Skeletal muscle satellite cell (primary cell): ENCODE measurements around the gene SCIMP. TPM values are rescaled to one million over a fixed set of nuclear protein-coding genes. Genes with fewer than 3 reads are reported as not detected.
A peak's percentile ranks its signal among the peaks of the same experiment; 100 is the strongest.

Experiments
- H3K27me3 ChIP-seq: 2 replicates; pipeline ENCODE4 v1.7.0; 2013; ENCODE audit warnings: low read length; ENCODE audit not compliant: control insufficient read depth, insufficient read depth
- H3K36me3 ChIP-seq: 2 replicates; pipeline ENCODE4 v1.7.0; 2013; ENCODE audit warnings: mild to moderate bottlenecking, control low read depth, low read length; ENCODE audit not compliant: insufficient read depth
- H3K4me1 ChIP-seq: 2 replicates; pipeline ENCODE4 v1.7.0; 2013; ENCODE audit warnings: low read length; ENCODE audit not compliant: control insufficient read depth, insufficient read depth
- H3K4me2 ChIP-seq: 2 replicates; pipeline ENCODE4 v1.7.0; 2013; ENCODE audit warnings: mild to moderate bottlenecking, low read length
- H3K4me3 ChIP-seq: 2 replicates; pipeline ENCODE4 v1.7.0; 2013; ENCODE audit warnings: low read length
- H3K9ac ChIP-seq: 2 replicates; pipeline ENCODE4 v1.7.0; 2013; ENCODE audit warnings: mild to moderate bottlenecking, low read depth, low read length, moderate library complexity
- H3K9me3 ChIP-seq: replicated peaks from 2 replicates; pipeline ENCODE4 v1.7.0; 2013; ENCODE audit warnings: mild to moderate bottlenecking, control low read depth, low read length
- total RNA-seq: library from RNA; depleted of rRNA; stranded (reverse); fragments of >200 nt; gene quantifications from 2 replicates; pipeline ENCODE4 v1.2.3, GENCODE V29; 2012; rRNA removed

The SCIMP gene
- total RNA-seq: not detected in 2 replicates

DNA sequence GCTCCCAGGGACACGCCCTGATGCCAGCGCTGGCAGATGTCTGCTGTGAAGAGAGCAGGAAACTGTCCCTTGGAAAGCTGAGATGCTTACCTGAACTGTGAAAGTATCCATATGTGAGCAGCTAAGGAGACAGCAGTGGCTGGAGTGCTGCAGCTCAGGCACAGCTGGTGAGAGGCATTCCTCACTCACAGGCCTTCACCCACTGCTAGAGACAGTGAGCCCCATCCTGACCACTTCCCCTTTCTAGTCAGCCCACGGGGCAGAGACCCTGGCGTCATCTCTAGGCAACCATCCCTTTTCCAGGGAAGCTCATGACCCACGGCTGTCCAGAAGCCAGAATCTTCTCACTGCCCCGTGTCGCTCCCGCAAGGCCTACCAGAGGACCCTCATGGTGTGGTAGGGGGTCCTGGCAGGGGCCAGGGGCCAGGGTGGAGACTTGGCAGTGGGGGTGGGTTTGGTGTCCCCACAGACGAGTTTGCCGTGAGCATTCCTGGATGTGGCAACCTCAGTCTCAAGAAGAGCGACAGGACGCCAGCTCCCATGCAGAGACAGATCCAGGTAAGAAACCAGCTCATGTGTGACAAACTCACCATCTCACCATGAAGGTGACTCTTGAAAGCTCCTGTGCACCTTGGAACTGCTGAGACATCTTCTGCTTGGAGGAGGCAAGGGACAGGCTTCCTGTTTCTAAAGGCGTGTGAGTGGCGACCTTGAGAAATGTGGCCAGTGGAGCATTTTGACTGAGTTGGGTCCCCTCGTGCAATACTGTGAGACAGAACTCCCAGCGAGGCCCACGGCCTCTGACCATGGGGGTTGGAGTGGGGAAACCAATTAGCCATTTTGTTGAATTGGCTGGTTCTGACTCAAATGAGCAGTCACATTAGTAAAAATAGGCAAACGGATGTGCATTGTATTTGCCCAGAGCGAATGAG is at the start of gene SCIMP:
TSS of gene SCIMP (minus strand) at position 216 of the 932 bp plus-strand sequence. CDS start at position 111, 105 bp downstream.
- no peak within 1 kb of the TSS for H3K9ac ChIP-seq
- H3K27me3 ChIP-seq: no peaks in the 10 kb centered on the region
- H3K4me2 ChIP-seq: no peak within 1 kb of the TSS
- H3K4me3 ChIP-seq: no peak within 1 kb of the TSS
- peaks cover 6% of the 10 kb centered on the region for H3K4me1 ChIP-seq
- no peaks in the 10 kb centered on the region for H3K36me3 ChIP-seq
- H3K9me3 ChIP-seq: no peaks in the 10 kb centered on the region

GRCh38 chr17:5283571-5284315 is 49.1 kb upstream of the SCIMP start:
- Histone ChIP-seq H3K9ac (peak overlapping the region; percentile 92), H3K27me3 (no peaks in the 10 kb centered on the region), H3K4me1 (peaks cover 19% of the 10 kb centered on the region), H3K36me3 (peaks cover 3% of the 10 kb centered on the region), H3K4me2 (peak overlapping the region; percentile 92), H3K9me3 (no peaks in the 10 kb centered on the region), H3K4me3 (peak overlapping the region; percentile 84)

GRCh38 chr17:5282642-5283217 is 48.1 kb upstream of the SCIMP start:
- H3K4me1 ChIP-seq: peaks cover 19% of the 10 kb centered on the region
- peaks cover 3% of the 10 kb centered on the region for H3K36me3 ChIP-seq
- H3K9ac ChIP-seq: peak overlapping the region; percentile 92
- H3K4me3 ChIP-seq: peak overlapping the region; percentile 84
- peak overlapping the region; percentile 92 for H3K4me2 ChIP-seq
- no peaks in the 10 kb centered on the region for H3K27me3 ChIP-seq
- no peaks in the 10 kb centered on the region for H3K9me3 ChIP-seq

DNA sequence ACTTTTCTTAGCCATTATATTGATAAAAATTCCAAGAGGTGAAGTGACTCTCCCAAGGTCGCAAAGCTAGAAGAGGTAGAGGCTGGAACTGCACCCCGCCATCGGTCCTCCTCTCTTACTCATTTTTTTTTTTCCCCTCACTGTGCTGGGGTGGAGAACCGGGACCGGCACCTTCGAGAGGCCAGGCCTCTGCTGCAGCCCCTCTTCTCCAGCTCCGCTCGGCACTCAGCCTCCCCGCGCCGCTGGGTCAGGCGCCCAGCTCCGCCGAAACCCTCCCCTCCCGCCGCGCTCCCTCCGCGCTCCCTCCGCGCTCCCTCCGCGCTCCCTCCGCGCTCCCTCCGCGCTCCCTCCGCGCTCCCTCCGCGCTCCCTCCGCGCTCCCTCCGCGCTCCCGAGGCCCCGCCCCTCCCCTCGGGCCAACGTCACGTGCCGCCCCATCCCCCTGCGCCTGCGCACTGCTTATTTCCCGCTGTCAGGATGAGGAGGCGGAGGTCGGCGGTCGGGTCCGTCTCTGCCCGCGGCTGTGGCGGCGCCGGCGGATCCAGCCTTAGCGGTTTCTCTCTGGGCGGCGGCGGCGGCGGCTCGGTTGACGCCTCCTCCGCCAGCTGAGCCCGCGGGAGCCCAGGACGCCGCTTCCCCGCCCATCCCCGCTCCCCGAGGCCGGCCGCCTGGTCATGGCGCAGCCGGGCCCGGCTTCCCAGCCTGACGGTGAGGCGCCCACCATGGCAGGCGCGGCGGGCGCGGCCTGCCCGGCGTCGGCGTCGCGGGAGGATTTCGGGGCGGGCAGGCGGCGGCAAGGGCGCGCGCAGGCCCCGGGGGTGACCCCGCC is 47.4 kb upstream of the SCIMP start, which contains the start of gene RABEP1:
TSS of gene RABEP1 (plus strand) at position 471 of the 828 bp plus-strand sequence. CDS start at position 674, 203 bp downstream.
- no peaks in the 10 kb centered on the region for H3K27me3 ChIP-seq

DNA sequence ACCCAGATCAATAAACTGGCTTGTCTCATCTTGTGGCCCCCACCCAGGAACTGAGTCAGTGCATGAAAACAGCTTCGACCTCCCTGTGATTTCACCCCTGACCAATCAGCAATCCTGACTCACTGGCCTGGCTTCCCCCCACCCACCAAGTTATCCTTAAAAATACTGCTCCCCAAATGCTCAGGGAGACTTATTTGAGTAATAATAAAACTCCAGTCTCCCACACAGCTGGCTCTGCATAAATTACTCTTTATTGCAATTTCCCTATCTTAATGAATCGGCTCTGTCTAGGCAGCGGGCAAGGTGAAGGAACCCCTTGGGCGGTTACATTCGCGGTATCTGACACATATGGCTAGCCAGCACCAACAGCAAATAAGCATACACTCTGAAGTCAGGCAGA is 37.7 kb upstream of the SCIMP start:
- H3K27me3 ChIP-seq: no peaks in the 10 kb centered on the region
- H3K4me3 ChIP-seq: no peak overlapping the region
- H3K9me3 ChIP-seq: no peaks in the 10 kb centered on the region
- H3K4me2 ChIP-seq: no peak overlapping the region
- H3K9ac ChIP-seq: no peak overlapping the region
- peaks cover 5% of the 10 kb centered on the region for H3K4me1 ChIP-seq
- H3K36me3 ChIP-seq: no peaks in the 10 kb centered on the region

More for the DNA sequence above, 47.4 kb upstream of the SCIMP start, which contains the start of gene RABEP1:
- no peaks in the 10 kb centered on the region for H3K9me3 ChIP-seq
- peaks cover 3% of the 10 kb centered on the region for H3K36me3 ChIP-seq
- peak within 1 kb of the TSS; percentile 92 for H3K4me2 ChIP-seq
- H3K4me1 ChIP-seq: peaks cover 19% of the 10 kb centered on the region
- H3K9ac ChIP-seq: peak within 1 kb of the TSS; percentile 92
- peak within 1 kb of the TSS; percentile 85 for H3K4me3 ChIP-seq

- no peak overlapping the region for H3K4me3 ChIP-seq
- no peaks in the 10 kb centered on the region for H3K36me3 ChIP-seq
- H3K4me2 ChIP-seq: no peak overlapping the region
- H3K9me3 ChIP-seq: no peaks in the 10 kb centered on the region
- no peaks in the 10 kb centered on the region for H3K27me3 ChIP-seq
- peaks cover 5% of the 10 kb centered on the region for H3K4me1 ChIP-seq
- H3K9ac ChIP-seq: no peak overlapping the region
Observed at GRCh38 chr17:5269241-5269960, 34.7 kb upstream of the SCIMP start.

- no peak overlapping the region for H3K4me3 ChIP-seq
- H3K36me3 ChIP-seq: no peaks in the 10 kb centered on the region
- no peak overlapping the region for H3K4me2 ChIP-seq
- H3K9ac ChIP-seq: no peak overlapping the region
- H3K27me3 ChIP-seq: no peaks in the 10 kb centered on the region
- H3K4me1 ChIP-seq: no peaks in the 10 kb centered on the region
- H3K9me3 ChIP-seq: no peaks in the 10 kb centered on the region
Observed at GRCh38 chr17:5264893-5265292, 30.2 kb upstream of the SCIMP start.

DNA sequence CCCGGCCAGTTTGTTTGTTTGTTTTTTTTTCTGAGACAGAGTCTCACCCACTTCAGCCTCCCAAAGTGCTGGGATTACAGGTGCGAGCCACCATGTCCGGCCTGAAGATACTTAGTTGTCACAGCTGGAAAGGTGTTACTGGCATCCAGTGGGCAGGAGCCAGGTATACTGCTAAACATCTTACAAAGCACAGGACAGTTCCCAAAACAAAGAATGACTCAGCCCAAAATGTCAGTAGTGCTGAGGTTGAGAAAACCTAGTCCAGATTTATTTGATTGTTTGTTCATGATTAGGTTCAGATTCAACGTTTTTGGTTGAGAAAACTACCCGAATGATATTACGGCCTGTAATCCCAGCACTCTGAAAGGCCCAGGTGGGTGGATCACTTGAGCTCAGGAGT is 28.8 kb upstream of the SCIMP start:
- Histone ChIP-seq H3K27me3 (no peaks in the 10 kb centered on the region), H3K36me3 (no peaks in the 10 kb centered on the region), H3K9ac (no peak overlapping the region), H3K4me2 (no peak overlapping the region), H3K4me3 (no peak overlapping the region), H3K4me1 (no peaks in the 10 kb centered on the region), H3K9me3 (no peaks in the 10 kb centered on the region)

DNA sequence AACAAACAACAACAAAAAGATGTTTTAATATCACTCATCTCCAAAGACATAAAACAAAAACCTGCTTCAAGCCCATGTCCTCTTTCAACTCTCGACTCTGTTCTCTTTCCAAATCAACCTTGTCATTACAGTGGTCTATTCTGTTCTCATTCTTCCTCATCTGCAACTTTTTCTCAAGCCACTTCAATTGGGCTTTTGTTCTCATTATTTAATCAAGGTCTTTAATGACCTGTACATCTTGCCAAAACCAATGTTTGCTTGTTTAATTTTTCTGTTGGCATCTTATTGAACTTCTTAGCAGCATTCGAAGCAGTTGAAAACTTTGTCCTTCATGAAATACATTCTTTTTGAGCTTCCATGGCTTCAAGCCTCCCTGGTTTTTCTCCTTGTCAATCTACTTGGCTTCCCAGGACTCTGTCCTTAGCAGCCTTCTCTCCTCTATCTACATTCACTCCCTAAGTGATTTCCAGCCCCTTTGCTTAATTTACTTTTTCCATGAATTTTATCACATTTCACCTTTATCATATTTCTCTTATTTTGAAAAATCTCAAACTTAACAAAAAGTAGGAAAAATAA is 27.8 kb upstream of the SCIMP start:
- no peaks in the 10 kb centered on the region for H3K9me3 ChIP-seq
- no peak overlapping the region for H3K4me2 ChIP-seq
- H3K9ac ChIP-seq: no peak overlapping the region
- H3K4me3 ChIP-seq: no peak overlapping the region
- H3K27me3 ChIP-seq: no peaks in the 10 kb centered on the region
- no peaks in the 10 kb centered on the region for H3K4me1 ChIP-seq
- no peaks in the 10 kb centered on the region for H3K36me3 ChIP-seq

- Histone ChIP-seq H3K4me3 (no peak overlapping the region), H3K36me3 (no peaks in the 10 kb centered on the region), H3K4me1 (no peaks in the 10 kb centered on the region), H3K27me3 (no peaks in the 10 kb centered on the region), H3K4me2 (no peak overlapping the region), H3K9me3 (no peaks in the 10 kb centered on the region), H3K9ac (no peak overlapping the region)
Observed at GRCh38 chr17:5260542-5260941, 25.9 kb upstream of the SCIMP start.
